ENCODE results near the gene RAE1. TPM values are rescaled to one million over a fixed set of nuclear protein-coding genes. Genes with fewer than 3 reads are reported as not detected.

The RAE1 gene
- total RNA-seq, 4 donors from 2014 or later: 24.4 to 42.7 (median 28.3) TPM

DNA sequence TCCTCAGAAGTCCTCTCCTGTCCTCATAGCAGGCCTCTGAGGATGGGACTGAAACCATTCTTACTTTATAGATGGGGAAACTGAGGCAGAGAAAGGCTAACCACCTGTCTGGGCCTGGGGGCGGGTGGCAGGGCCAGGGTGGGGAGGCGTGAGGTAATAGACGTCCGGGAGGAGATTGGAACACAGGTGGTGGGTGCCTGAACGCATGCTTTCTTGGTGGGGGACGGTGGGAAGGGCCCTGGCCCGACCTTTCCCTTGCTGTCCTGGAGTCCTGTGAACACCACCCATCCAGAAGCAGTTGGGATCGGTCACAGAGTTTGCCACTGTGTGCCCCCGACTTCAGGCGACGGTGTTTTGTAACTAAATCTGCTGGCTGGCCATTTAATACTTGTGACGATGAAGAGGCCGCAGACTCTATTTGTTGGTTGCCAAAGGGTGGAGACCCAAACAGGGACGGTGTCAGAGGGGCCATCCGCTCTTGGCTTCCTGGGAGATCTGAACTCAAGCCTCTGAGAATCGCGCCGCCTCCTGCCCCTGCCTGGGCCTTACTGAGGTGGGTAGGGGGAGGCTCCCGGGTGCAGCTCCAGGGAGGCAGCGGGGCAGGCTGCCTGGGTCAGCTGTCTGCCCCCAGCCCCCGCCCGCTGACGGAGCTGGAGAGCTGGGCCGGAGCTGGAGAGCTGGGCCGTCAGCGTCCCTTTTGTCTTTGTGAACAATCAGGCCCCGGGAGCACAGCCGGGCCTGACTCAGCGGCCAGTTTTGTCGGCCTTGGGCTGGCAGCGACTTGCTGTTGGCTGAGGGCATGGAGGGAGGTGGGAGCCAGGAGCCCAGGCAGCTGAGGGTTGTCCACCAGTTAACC is 44.3 kb downstream of the RAE1 start:
- peak overlapping the region in 1 of 4 donors; percentile 39 for H3K4me3 ChIP-seq
- no peak for DNase-seq
- intact Hi-C loops (cut with DNase I): no loop called here
- 31 to 67% methylated on average over 7 to 12 of the region's 31 CpGs for WGBS, 2 donors
- H3K4me1 ChIP-seq: peaks cover 55 to 92% (median 76%) of the 10 kb centered on the region in 3 donors
- H3K27me3 ChIP-seq: no peaks in the 10 kb centered on the region
- H3K27ac ChIP-seq: peak overlapping the region; percentile 48 to 92 (median 82)
- peaks cover 0 to 44% (median 0%) of the 10 kb centered on the region in 3 donors for H3K36me3 ChIP-seq
- no peaks in the 10 kb centered on the region for H3K9me3 ChIP-seq
- TF ChIP-seq POLR2A (IDR thresholded peaks at IDR 0.05): no peak
- TF ChIP-seq, protein P1, sequence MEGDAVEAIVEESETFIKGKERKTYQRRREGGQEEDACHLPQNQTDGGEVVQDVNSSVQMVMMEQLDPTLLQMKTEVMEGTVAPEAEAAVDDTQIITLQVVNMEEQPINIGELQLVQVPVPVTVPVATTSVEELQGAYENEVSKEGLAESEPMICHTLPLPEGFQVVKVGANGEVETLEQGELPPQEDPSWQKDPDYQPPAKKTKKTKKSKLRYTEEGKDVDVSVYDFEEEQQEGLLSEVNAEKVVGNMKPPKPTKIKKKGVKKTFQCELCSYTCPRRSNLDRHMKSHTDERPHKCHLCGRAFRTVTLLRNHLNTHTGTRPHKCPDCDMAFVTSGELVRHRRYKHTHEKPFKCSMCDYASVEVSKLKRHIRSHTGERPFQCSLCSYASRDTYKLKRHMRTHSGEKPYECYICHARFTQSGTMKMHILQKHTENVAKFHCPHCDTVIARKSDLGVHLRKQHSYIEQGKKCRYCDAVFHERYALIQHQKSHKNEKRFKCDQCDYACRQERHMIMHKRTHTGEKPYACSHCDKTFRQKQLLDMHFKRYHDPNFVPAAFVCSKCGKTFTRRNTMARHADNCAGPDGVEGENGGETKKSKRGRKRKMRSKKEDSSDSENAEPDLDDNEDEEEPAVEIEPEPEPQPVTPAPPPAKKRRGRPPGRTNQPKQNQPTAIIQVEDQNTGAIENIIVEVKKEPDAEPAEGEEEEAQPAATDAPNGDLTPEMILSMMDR (IDR thresholded peaks at IDR 0.05): no peak

GRCh38 chr20:57396212-57396983 is 45.3 kb downstream of the RAE1 start:
- H3K4me1 ChIP-seq: peaks cover 48 to 95% (median 81%) of the 10 kb centered on the region in 3 donors
- peak overlapping the region in 3 of 4 donors; percentile 76 to 92 (median 89) for H3K27ac ChIP-seq
- H3K27me3 ChIP-seq: no peaks in the 10 kb centered on the region
- H3K36me3 ChIP-seq: peaks cover 0 to 55% (median under 1%) of the 10 kb centered on the region in 3 donors
- 60 to 93% methylated on average over 7 to 8 of the region's 16 CpGs for WGBS, 2 donors
- DNase-seq: no peak
- TF ChIP-seq, protein P1 (IDR thresholded peaks at IDR 0.05): no peak
- TF ChIP-seq POLR2A (IDR thresholded peaks at IDR 0.05): no peak
- no peak overlapping the region for H3K4me3 ChIP-seq
- intact Hi-C loops (cut with DNase I): no loop called here
- H3K9me3 ChIP-seq: no peaks in the 10 kb centered on the region

GRCh38 chr20:57396984-57397692 is 46.1 kb downstream of the RAE1 start:
- DNase-seq: no peak
- H3K27me3 ChIP-seq: no peaks in the 10 kb centered on the region
- peaks cover 0 to 60% (median 4%) of the 10 kb centered on the region in 3 donors for H3K36me3 ChIP-seq
- peak overlapping the region in 3 of 4 donors; percentile 76 to 92 (median 89) for H3K27ac ChIP-seq
- H3K4me1 ChIP-seq: peaks cover 48 to 98% (median 83%) of the 10 kb centered on the region in 3 donors
- no peak overlapping the region for H3K4me3 ChIP-seq
- no peaks in the 10 kb centered on the region for H3K9me3 ChIP-seq
- WGBS, 2 donors: 87 to 89% methylated on average over 3 to 5 of the region's 16 CpGs
- TF ChIP-seq POLR2A (IDR thresholded peaks at IDR 0.05): no peak
- TF ChIP-seq, protein P1 (IDR thresholded peaks at IDR 0.05): no peak
- intact Hi-C loops (cut with DNase I): no loop called here

- peaks cover 51 to 98% (median 78%) of the 10 kb centered on the region in 3 donors for H3K4me1 ChIP-seq
- no peaks in the 10 kb centered on the region for H3K27me3 ChIP-seq
- no peak for DNase-seq
- peak overlapping the region in 2 of 4 donors; percentile 18 to 37 for H3K4me3 ChIP-seq
- TF ChIP-seq, protein P1 (IDR thresholded peaks at IDR 0.05): no peak
- TF ChIP-seq POLR2A (IDR thresholded peaks at IDR 0.05): no peak
- 50 to 59% methylated on average over 13 of the region's 13 CpGs for WGBS, 2 donors
- peaks cover 0 to 65% (median 4%) of the 10 kb centered on the region in 3 donors for H3K36me3 ChIP-seq
- H3K27ac ChIP-seq: peak overlapping the region; percentile 43 to 92 (median 82)
- intact Hi-C loops (cut with DNase I): no loop called here
- no peaks in the 10 kb centered on the region for H3K9me3 ChIP-seq
Observed at GRCh38 chr20:57397693-57398108, 46.6 kb downstream of the RAE1 start.

Measured in esophagus squamous epithelium (tissue), 5 donors.